MCF 10A (cell line): ENCODE data around the gene NR1H4. TPM values are rescaled to one million over a fixed set of nuclear protein-coding genes. Genes with fewer than 3 reads are reported as not detected.

ENCODE experiments used
- BruUV-seq: library from RNA; stranded (reverse); fragments of 400-500 nt; replicated peaks from 2 replicates; lab custom pipeline; 2021; lab: Mats Ljungman, UMichigan
- CTCF ChIA-PET: fragments of 300-600 bp; sonication (Branson Sonifier 250); formaldehyde crosslinking; extraction: SDS; loops from one replicate; lab custom pipeline; 2021; ENCODE audit warnings: antibody characterized with exemption, inconsistent platforms; lab: Yijun Ruan, JAX
- POLR2A ChIA-PET: fragments of 300-600, 350-650 bp; sonication (Branson Sonifier 250); formaldehyde crosslinking; extraction: SDS; loops from one replicate; lab custom pipeline; 2020; ENCODE audit warnings: antibody characterized with exemption, inconsistent platforms; lab: Yijun Ruan, JAX
- DNase-seq: peaks from one replicate; pipeline ENCODE4 v3.0.0-alpha.2; 2018; ENCODE audit not compliant: unreplicated experiment
- H3K27ac Mint-ChIP-seq: one replicate; pipeline ENCODE4 v1.8.0; 2022; ENCODE audit warnings: mild to moderate bottlenecking, low read depth, mixed read lengths; ENCODE audit not compliant: unreplicated experiment
- H3K27me3 Mint-ChIP-seq: one replicate; pipeline ENCODE4 v1.8.0; 2022; ENCODE audit warnings: mixed read lengths; ENCODE audit not compliant: insufficient read depth, unreplicated experiment
- H3K36me3 Mint-ChIP-seq: one replicate; pipeline ENCODE4 v1.8.0; 2022; ENCODE audit warnings: mild to moderate bottlenecking, moderate library complexity, mixed read lengths; ENCODE audit not compliant: insufficient read depth, unreplicated experiment
- H3K4me1 Mint-ChIP-seq: one replicate; pipeline ENCODE4 v1.8.0; 2022; ENCODE audit warnings: mixed read lengths; ENCODE audit not compliant: insufficient read depth, unreplicated experiment
- H3K4me3 Mint-ChIP-seq: one replicate; pipeline ENCODE4 v1.8.0; 2022; ENCODE audit warnings: mild to moderate bottlenecking, moderate library complexity, mixed read lengths; ENCODE audit not compliant: unreplicated experiment
- H3K9me3 Mint-ChIP-seq: one replicate; pipeline ENCODE4 v1.8.0; 2022; ENCODE audit warnings: mixed read lengths; ENCODE audit not compliant: unreplicated experiment
- intact Hi-C: fragments of 100-400 bp; cut with micrococcal nuclease; formaldehyde crosslinking; loops from 2 replicates; pipeline ENCODE4 v1.14.1; 2022
- total RNA-seq: library from RNA; stranded (reverse); gene quantifications from 2 replicates; pipeline ENCODE4 v1.2.3, GENCODE V29; 2022
- TF ChIP-seq, protein P1 (sequence below): fragments of 200-600 bp; IDR thresholded peaks from one replicate; pipeline ENCODE4 v1.8.0; 2022; ENCODE audit warnings: antibody characterized with exemption, mild to moderate bottlenecking; ENCODE audit not compliant: unreplicated experiment

NR1H4 gene
- total RNA-seq, 1 experiment from 2014 or later: not detected

DNA sequence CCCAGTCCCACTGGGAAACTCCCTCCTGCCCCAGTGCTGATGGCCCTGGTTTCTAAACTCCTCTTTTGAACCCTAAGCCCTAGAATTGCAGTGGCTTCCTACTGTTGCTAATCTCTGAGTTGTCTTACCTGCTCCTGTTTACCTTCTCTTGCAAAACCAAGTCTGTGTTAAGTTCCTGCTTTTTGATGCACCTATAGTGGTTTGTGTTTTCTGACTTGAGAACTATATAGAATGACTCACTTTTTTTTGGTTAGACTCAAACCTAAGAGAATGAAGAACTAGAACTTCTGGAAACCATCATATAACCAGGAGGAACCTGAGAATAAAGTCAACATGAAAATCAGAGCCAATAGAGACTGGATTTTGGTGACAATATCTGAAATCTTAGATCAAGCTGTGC lies 94.3 kb downstream of the NR1H4 start:
- no TSS peak for BruUV-seq
- intact Hi-C loops: no loop called here
- Mint-ChIP-seq H3K9me3 (no peaks in the 10 kb centered on the region), H3K36me3 (no peaks in the 10 kb centered on the region), H3K4me1 (peaks cover 8% of the 10 kb centered on the region), H3K27ac (no peak overlapping the region), H3K27me3 (peaks cover 17% of the 10 kb centered on the region), H3K4me3 (no peak overlapping the region)
- ChIA-PET CTCF (interaction anchor here (0.6 to 1.9 kb wide), 7 partner anchors 13 to 516 kb away, joined by 3 to 11 read pairs (median 3); no protein-coding TSS in a partner anchor), POLR2A (interaction anchor here (1.0 kb wide), 1 partner anchor 112 kb away, joined by 3 read pairs; no protein-coding TSS in a partner anchor)
- TF ChIP-seq, protein P1, sequence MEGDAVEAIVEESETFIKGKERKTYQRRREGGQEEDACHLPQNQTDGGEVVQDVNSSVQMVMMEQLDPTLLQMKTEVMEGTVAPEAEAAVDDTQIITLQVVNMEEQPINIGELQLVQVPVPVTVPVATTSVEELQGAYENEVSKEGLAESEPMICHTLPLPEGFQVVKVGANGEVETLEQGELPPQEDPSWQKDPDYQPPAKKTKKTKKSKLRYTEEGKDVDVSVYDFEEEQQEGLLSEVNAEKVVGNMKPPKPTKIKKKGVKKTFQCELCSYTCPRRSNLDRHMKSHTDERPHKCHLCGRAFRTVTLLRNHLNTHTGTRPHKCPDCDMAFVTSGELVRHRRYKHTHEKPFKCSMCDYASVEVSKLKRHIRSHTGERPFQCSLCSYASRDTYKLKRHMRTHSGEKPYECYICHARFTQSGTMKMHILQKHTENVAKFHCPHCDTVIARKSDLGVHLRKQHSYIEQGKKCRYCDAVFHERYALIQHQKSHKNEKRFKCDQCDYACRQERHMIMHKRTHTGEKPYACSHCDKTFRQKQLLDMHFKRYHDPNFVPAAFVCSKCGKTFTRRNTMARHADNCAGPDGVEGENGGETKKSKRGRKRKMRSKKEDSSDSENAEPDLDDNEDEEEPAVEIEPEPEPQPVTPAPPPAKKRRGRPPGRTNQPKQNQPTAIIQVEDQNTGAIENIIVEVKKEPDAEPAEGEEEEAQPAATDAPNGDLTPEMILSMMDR: no peak
- no peak for DNase-seq

DNA sequence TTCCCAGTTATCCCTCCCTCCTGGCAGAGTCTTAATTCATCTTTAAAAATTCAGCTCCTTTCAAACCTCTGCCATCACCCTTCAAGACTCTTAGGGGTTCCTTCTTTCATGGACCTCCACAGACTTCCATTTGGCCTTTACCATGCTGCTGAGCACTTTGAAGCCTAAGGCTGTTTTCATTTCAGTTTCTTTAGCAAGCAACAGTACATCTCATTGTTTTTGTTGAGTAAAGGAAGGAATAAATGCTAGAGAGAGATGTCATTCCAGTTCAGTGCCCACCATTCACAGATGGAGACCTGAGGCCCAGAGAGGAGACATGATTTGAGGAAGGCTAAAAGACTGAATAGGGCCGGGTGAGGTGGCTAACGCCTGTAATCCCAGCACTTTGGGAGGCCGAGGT lies 98.5 kb downstream of the NR1H4 start:
- H3K9me3 Mint-ChIP-seq: no peaks in the 10 kb centered on the region
- H3K27ac Mint-ChIP-seq: no peak overlapping the region
- POLR2A ChIA-PET: interaction anchor here (0.7 to 2.6 kb wide), 2 partner anchors 21 to 223 kb away, joined by 3 to 16 read pairs; no protein-coding TSS in a partner anchor
- intact Hi-C loops: no loop called here
- BruUV-seq: no TSS peak
- H3K27me3 Mint-ChIP-seq: no peaks in the 10 kb centered on the region
- H3K4me1 Mint-ChIP-seq: peaks cover 8% of the 10 kb centered on the region
- TF ChIP-seq, protein P1: no peak
- DNase-seq: no peak
- no peaks in the 10 kb centered on the region for H3K36me3 Mint-ChIP-seq
- CTCF ChIA-PET: interaction anchor here (0.6 kb wide), 2 partner anchors 233 to 310 kb away, joined by 3 to 5 read pairs; no protein-coding TSS in a partner anchor
- no peak overlapping the region for H3K4me3 Mint-ChIP-seq

DNA sequence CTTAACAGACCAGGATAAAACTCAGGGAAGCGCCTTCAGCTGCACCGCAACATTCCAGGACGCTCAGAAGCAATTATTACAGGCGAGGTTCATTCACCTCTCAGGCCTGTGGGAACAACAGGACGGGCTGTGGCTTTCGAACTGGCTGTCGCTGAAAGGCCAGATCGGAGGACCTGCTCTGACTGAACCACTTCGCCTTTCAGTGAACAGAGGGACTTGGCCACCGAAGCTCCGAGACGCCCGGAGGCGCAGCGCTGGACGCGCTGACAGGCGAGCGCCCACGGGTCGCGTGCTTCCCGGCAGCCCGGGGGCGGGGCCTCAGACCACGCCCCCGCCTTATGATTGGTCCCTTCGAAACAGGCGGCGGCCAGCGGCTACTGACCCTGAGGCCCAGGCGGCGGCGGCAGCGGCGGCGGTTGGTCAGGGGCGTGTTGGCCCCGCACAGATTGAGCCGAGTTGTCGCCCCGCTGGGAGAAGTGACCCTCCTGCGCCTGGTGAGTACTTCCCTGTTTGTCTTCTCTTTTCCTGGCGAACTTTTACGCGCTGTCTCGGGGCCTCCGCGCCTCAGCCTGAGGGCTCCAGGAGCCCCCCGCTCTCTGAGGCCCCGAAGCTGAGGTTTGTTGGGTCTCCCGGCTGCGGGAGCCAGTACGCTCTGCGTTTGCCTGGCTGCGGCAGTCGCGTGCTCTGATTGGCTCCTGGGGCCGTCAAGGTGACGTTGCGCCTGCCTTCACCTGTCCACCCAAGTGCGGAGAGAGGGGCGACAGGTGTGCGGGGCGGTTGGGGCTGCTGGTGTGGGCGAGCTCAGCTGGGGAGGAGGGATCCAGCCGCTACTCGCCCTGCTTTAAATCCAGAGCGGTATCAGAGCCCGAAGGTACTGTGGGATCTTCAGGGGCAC lies 99.9 kb downstream of the NR1H4 start, which contains the start of gene GAS2L3:
GAS2L3 (plus strand) TSS at position 393 of the 895 bp plus-strand sequence. CDS start 21,221 bp downstream, outside the sequence.
- TSS peak; percentile 46 for BruUV-seq
- Mint-ChIP-seq H3K27me3 (no peaks in the 10 kb centered on the region), H3K36me3 (no peaks in the 10 kb centered on the region), H3K4me3 (peak within 1 kb of the TSS; percentile 92), H3K9me3 (no peaks in the 10 kb centered on the region), H3K27ac (peak within 1 kb of the TSS; percentile 88), H3K4me1 (peaks cover 6% of the 10 kb centered on the region)
- ChIA-PET POLR2A (interaction anchor here (0.6 to 2.6 kb wide), 6 partner anchors 20 to 1849 kb away, joined by 3 to 16 read pairs (median 4); partner anchors contain the start of genes ACTR6, DEPDC4 and SCYL2), CTCF (interaction anchor here (0.7 to 1.9 kb wide), 5 partner anchors 13 to 226 kb away, joined by 3 to 4 read pairs (median 3); no protein-coding TSS in a partner anchor)
- TF ChIP-seq, protein P1: no peak
- peak; percentile 91 for DNase-seq
- intact Hi-C loops: no loop called here
